ENCODE results near the gene CDH24. TPM values are rescaled to one million over a fixed set of nuclear protein-coding genes. Genes with fewer than 3 reads are reported as not detected.

Gene CDH24
- total and polyA plus RNA-seq, 2 of the 8 experiments (the other 6 are each of a cell fraction or from before 2014, with no cell fraction given), result 18.1 to 27.6 TPM

DNA sequence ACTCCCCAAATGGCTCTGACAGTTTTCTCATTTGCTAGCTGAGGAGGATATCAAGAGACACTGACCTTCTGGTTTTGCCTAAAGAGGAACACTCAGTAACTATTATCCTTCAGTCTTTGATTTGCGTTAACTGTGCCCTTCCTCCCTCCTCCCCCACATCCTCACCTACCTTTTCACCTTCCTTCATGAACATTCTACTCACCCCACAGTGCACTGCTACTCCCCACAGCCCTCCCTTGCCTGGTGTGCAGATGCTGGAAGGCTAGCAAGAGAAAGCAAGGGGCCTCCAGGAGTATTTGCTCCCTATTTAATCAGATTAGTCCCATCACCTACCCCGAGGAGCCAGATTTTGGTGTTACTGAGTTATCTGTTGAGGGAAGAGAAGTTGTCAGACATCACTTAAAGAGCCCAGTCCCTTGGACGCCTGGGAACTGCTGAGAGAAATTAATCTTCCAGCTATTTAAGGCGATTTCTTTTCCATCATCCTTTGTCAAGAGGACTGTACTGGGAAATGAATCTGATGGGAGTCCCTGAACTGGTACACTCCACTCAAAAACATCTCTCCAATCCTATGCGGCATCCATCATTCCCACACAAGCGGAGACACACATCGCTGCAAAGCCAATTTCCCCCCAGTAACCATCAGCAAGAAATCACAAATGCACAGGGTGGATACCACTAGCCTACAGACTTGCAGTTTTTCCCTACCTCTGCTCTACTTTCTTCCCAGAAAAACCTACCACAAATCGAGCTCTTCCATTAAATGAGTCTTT is 34.1 kb downstream of the CDH24 start (continued):
- TF ChIP-seq, protein P1, sequence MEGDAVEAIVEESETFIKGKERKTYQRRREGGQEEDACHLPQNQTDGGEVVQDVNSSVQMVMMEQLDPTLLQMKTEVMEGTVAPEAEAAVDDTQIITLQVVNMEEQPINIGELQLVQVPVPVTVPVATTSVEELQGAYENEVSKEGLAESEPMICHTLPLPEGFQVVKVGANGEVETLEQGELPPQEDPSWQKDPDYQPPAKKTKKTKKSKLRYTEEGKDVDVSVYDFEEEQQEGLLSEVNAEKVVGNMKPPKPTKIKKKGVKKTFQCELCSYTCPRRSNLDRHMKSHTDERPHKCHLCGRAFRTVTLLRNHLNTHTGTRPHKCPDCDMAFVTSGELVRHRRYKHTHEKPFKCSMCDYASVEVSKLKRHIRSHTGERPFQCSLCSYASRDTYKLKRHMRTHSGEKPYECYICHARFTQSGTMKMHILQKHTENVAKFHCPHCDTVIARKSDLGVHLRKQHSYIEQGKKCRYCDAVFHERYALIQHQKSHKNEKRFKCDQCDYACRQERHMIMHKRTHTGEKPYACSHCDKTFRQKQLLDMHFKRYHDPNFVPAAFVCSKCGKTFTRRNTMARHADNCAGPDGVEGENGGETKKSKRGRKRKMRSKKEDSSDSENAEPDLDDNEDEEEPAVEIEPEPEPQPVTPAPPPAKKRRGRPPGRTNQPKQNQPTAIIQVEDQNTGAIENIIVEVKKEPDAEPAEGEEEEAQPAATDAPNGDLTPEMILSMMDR (IDR thresholded peaks at IDR 0.05; ENCODE audit: control extremely low read depth in 1 of 3, insufficient read depth in 1 of 3, low read depth in 1 of 3, low read length in 3 of 3), result no peak
- TF ChIP-seq HDAC6 (IDR thresholded peaks at IDR 0.05; ENCODE audit: low read depth, low read length) (no peak), SIX5 (IDR thresholded peaks at IDR 0.05; ENCODE audit: low read depth, low read length) (no peak), EP300 (IDR thresholded peaks at IDR 0.05; ENCODE audit: borderline replicate concordance in 1 of 2, low read depth in 2 of 2, low read length in 2 of 2) (no peak), KDM1A (IDR thresholded peaks at IDR 0.05; ENCODE audit: borderline replicate concordance, low read length) (no peak), CHD1 (IDR thresholded peaks at IDR 0.05; ENCODE audit: low read depth, low read length) (no peak), SRF (IDR thresholded peaks at IDR 0.05; ENCODE audit: low read depth, low read length) (no peak), GTF2F1 (IDR thresholded peaks at IDR 0.05; ENCODE audit: borderline replicate concordance, low read depth, low read length) (no peak), POU5F1 (IDR thresholded peaks at IDR 0.05; ENCODE audit: low read depth, low read length) (no peak)
- TF ChIP-seq, protein P2, sequence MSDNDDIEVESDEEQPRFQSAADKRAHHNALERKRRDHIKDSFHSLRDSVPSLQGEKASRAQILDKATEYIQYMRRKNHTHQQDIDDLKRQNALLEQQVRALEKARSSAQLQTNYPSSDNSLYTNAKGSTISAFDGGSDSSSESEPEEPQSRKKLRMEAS (IDR thresholded peaks at IDR 0.05), result no peak

All from H1 (cell line).